ENCODE results near the gene RAB36.

RAB36 gene

DNA sequence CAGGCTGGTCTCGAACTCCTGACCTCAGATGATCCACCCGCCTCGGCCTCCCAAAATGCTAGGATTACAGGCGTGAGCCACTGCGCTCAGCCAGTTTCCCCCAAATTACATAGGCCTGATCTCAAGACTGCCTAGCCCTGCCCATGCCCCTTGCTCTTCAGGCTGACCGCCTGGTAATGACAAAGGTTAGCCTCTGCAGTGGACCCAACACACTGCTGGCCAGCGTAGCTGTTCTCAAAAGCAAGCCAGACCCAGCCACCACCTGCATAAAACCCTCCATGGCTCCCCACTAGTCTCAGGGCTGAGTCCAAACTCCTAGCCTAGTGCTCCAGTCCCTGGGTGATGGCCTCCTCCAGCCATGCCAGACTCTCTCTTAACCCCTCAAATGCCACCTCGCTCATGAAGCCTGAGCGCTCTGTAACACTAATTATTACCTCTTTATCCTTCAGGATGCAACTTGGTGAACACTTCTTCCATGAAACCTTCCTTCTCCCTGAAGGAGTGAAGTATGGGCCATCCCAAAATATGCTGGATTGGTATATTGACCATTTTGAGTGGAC lies 2.7 kb upstream of the RAB36 start:
- TF ChIP-seq CTCF (IDR thresholded peaks at IDR 0.05) = no peak

GRCh38 chr22:23143119-23143518 lies 2.2 kb upstream of the RAB36 start:
- TF ChIP-seq CTCF (IDR thresholded peaks at IDR 0.05) = no peak

DNA sequence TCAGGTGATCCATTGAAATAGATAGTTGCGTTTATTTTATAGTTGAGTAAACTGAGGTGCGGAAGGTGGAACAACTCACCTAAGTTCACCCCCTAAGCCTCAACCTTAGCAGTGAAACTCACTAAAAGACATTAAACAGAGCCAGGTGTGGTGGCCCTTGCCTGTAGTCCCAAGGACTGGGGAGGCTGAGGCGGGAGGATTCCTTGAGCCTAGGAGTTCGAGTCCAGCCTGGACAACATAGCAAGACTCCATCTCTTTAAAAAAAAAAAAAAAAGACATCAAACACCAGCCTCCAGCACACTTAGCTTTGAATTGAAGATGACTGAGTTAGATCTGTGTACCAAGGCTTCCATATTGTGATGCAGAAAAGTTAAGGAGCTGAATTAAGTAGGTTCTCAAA lies 845 bp upstream of the RAB36 start:
- no peak for TF ChIP-seq CTCF (IDR thresholded peaks at IDR 0.05)

GRCh38 chr22:23145878-23146470 lies 697 bp downstream of the RAB36 start:
- no peak for TF ChIP-seq CTCF (IDR thresholded peaks at IDR 0.05)

- TF ChIP-seq CTCF (IDR thresholded peaks at IDR 0.05) = no peak
Measured at GRCh38 chr22:23146478-23147205, 1.4 kb downstream of the RAB36 start.

DNA sequence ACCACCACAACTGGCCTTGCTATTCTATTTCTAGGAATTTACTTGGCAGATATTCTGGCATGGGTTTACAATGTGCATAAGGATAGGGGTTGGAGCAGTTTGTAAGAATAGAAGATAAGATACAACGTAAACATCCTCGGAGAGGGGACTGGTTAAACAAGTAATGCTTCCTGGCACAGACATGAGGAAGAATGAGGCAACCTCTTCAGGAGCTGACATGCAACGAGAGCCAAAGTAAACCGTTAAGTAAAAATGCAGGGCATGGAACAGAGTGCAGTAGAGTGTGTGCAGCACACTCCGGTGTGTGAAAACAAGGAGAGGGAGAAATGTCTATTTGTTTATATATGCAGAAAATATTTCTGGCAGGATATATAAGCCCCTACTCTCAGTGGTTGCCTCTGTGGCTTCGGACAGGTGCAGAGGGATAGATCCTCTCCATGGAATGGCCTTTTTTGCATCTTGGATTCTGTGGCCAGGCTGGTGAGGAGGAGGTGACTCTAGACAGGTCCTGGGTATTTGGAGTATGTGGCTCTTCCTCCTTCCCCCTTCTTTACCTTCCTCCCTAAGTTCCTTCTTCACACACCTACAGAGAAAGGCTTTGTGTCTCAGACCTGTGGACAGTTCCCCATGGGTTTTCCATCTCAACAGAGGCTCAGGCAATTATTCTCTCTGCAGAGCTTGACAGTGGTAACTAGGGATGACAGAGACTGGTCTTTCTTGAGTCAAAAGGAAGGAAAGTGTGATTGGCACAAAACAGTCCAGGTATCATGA lies 2.5 kb downstream of the RAB36 start:
- TF ChIP-seq CTCF (IDR thresholded peaks at IDR 0.05) = no peak

GRCh38 chr22:23149743-23150238 lies 4.5 kb downstream of the RAB36 start:
- TF ChIP-seq CTCF (IDR thresholded peaks at IDR 0.05) = no peak

Measured in LNCAP (cell line).